Cardiac muscle cell (in vitro differentiated cells and primary cell): ENCODE measurements around the gene SYT9. TPM values are rescaled to one million over a fixed set of nuclear protein-coding genes. Genes with fewer than 3 reads are reported as not detected.

Experiments
- DNase-seq, 2 donors: peaks; one replicate each; pipeline versions ENCODE4 v3.0.0 to v3.0.0-alpha.2; 2010 to 2017; ENCODE audit warnings: low read depth in 1 of 2, low spot score in 1 of 2
- H3K27ac ChIP-seq: fragments of 200-600 bp; sonication (generic); 2 replicates; pipeline ENCODE4 v1.5.1; 2016
- H3K27me3 ChIP-seq: fragments of 200-600 bp; sonication (generic); 2 replicates; pipeline ENCODE4 v1.6.0; 2016; ENCODE audit warnings: control low read depth
- H3K36me3 ChIP-seq: fragments of 200-600 bp; sonication (generic); 2 replicates; pipeline ENCODE4 v1.5.1; 2016; ENCODE audit warnings: control low read depth
- H3K4me1 ChIP-seq: fragments of 200-600 bp; sonication (generic); 2 replicates; pipeline ENCODE4 v1.8.1; 2017; ENCODE audit warnings: low read depth, mild to moderate bottlenecking, mixed run types
- H3K4me3 ChIP-seq: fragments of 200-600 bp; sonication (generic); 2 replicates; pipeline ENCODE4 v1.5.1; 2016; ENCODE audit warnings: mild to moderate bottlenecking
- H3K9me3 ChIP-seq: fragments of 200-600 bp; sonication (generic); 2 replicates; pipeline ENCODE4 v1.5.1; 2017; ENCODE audit warnings: low read depth, mild to moderate bottlenecking, control low read depth
- CTCF ChIP-seq: IDR thresholded peaks from 2 replicates; pipeline ENCODE4 v1.5.1; 2012; ENCODE audit warnings: low read depth, mild to moderate bottlenecking, low read length
- polyA plus RNA-seq: library from polyadenylated mRNA; unstranded; fragments of >200 nt; fragmentation: Nextera tagmentation; extraction: Ambion mirVana; gene quantifications from 2 replicates; pipeline ENCODE4 v1.2.1, GENCODE V29; 2016
- total RNA-seq: library from RNA; depleted of rRNA; stranded (reverse); fragments of >200 nt; gene quantifications from 2 replicates; pipeline ENCODE4 v1.2.3, GENCODE V29; 2016

SYT9 gene
- total and polyA plus RNA-seq, 2 experiments from 2014 or later: 1.3 to 2.2 TPM

GRCh38 chr11:7353100-7353499 is 101.4 kb downstream of the SYT9 start:
- peak; percentile 26 to 30 for DNase-seq
- Histone ChIP-seq H3K27ac (no peak overlapping the region), H3K4me3 (no peak overlapping the region), H3K36me3 (no peaks in the 10 kb centered on the region), H3K27me3 (no peaks in the 10 kb centered on the region), H3K9me3 (no peaks in the 10 kb centered on the region), H3K4me1 (peaks cover 11% of the 10 kb centered on the region)
- TF ChIP-seq CTCF: peak; percentile 45

- no peak overlapping the region for H3K4me3 ChIP-seq
- H3K36me3 ChIP-seq: no peaks in the 10 kb centered on the region
- no peaks in the 10 kb centered on the region for H3K27me3 ChIP-seq
- H3K27ac ChIP-seq: no peak overlapping the region
- no peak for DNase-seq
- no peaks in the 10 kb centered on the region for H3K9me3 ChIP-seq
- H3K4me1 ChIP-seq: no peaks in the 10 kb centered on the region
- TF ChIP-seq CTCF: no peak
Observed at GRCh38 chr11:7364660-7365059, 113.0 kb downstream of the SYT9 start.

- TF ChIP-seq CTCF: no peak
- Histone ChIP-seq H3K36me3 (no peaks in the 10 kb centered on the region), H3K4me3 (no peak overlapping the region), H3K27ac (no peak overlapping the region), H3K9me3 (no peaks in the 10 kb centered on the region), H3K4me1 (no peaks in the 10 kb centered on the region), H3K27me3 (no peaks in the 10 kb centered on the region)
- no peak for DNase-seq
Observed at GRCh38 chr11:7367803-7368202, 116.1 kb downstream of the SYT9 start.

GRCh38 chr11:7376386-7376785 is 124.7 kb downstream of the SYT9 start:
- Histone ChIP-seq H3K9me3 (no peaks in the 10 kb centered on the region), H3K27me3 (no peaks in the 10 kb centered on the region), H3K27ac (no peak overlapping the region), H3K36me3 (no peaks in the 10 kb centered on the region), H3K4me3 (no peak overlapping the region), H3K4me1 (no peaks in the 10 kb centered on the region)
- DNase-seq: no peak
- no peak for TF ChIP-seq CTCF

- no peak overlapping the region for H3K27ac ChIP-seq
- TF ChIP-seq CTCF: no peak
- no peaks in the 10 kb centered on the region for H3K9me3 ChIP-seq
- H3K4me1 ChIP-seq: peaks cover 3% of the 10 kb centered on the region
- no peaks in the 10 kb centered on the region for H3K27me3 ChIP-seq
- no peak overlapping the region for H3K4me3 ChIP-seq
- no peaks in the 10 kb centered on the region for H3K36me3 ChIP-seq
- no peak for DNase-seq
Observed at GRCh38 chr11:7381937-7382336, 130.2 kb downstream of the SYT9 start.

- no peaks in the 10 kb centered on the region for H3K27me3 ChIP-seq
- DNase-seq: no peak
- H3K9me3 ChIP-seq: no peaks in the 10 kb centered on the region
- no peak overlapping the region for H3K4me3 ChIP-seq
- no peaks in the 10 kb centered on the region for H3K36me3 ChIP-seq
- no peak overlapping the region for H3K27ac ChIP-seq
- H3K4me1 ChIP-seq: peaks cover 3% of the 10 kb centered on the region
- TF ChIP-seq CTCF: no peak
Observed at GRCh38 chr11:7383406-7383805, 131.7 kb downstream of the SYT9 start.
